NCI-H2107 (cell line): ENCODE measurements around the gene MTF1.

Experiments used
- DNase-seq: peaks from one replicate; lab custom pipeline; 2025; lab: John Stamatoyannopoulos, UW

MTF1 gene

GRCh38 chr1:37867784-37868183 lies 8.4 kb upstream of the MTF1 start:
- no peak for DNase-seq

- DNase-seq = no peak
These were observed 7.1 kb upstream of the MTF1 start for GRCh38 chr1:37866491-37866890.

- peak; percentile 2 for DNase-seq
These were observed 6.1 kb upstream of the MTF1 start for GRCh38 chr1:37865348-37866120.

- DNase-seq = no peak
These were observed 2.9 kb upstream of the MTF1 start for GRCh38 chr1:37862330-37862729.

- DNase-seq = no peak
These were observed 1.8 kb upstream of the MTF1 start for GRCh38 chr1:37861151-37861550.

- DNase-seq = no peak
These were observed 914 bp upstream of the MTF1 start for GRCh38 chr1:37860346-37860666.

GRCh38 chr1:37858931-37859506 lies 373 bp downstream of the MTF1 start:
- DNase-seq = no peak

- no peak for DNase-seq
These were observed 5.0 kb downstream of the MTF1 start for GRCh38 chr1:37854406-37854805.

- no peak for DNase-seq
These were observed 6.2 kb downstream of the MTF1 start for GRCh38 chr1:37853157-37853556.

GRCh38 chr1:37851782-37852210 lies 7.6 kb downstream of the MTF1 start:
- no peak for DNase-seq

GRCh38 chr1:37851262-37851661 lies 8.1 kb downstream of the MTF1 start:
- DNase-seq = no peak

- no peak for DNase-seq
These were observed 8.9 kb downstream of the MTF1 start for GRCh38 chr1:37850352-37850955.

GRCh38 chr1:37849480-37849879 lies 9.9 kb downstream of the MTF1 start:
- no peak for DNase-seq

GRCh38 chr1:37846647-37847339 lies 12.6 kb downstream of the MTF1 start:
- no peak for DNase-seq

- DNase-seq = no peak
These were observed 13.6 kb downstream of the MTF1 start for GRCh38 chr1:37845786-37846185.

GRCh38 chr1:37845049-37845646 lies 14.2 kb downstream of the MTF1 start:
- no peak for DNase-seq

GRCh38 chr1:37844536-37844935 lies 14.9 kb downstream of the MTF1 start:
- DNase-seq = no peak

GRCh38 chr1:37841652-37842051 lies 17.7 kb downstream of the MTF1 start:
- no peak for DNase-seq

GRCh38 chr1:37840711-37841110 lies 18.7 kb downstream of the MTF1 start:
- no peak for DNase-seq

- DNase-seq = no peak
These were observed 19.7 kb downstream of the MTF1 start for GRCh38 chr1:37839676-37840075.

GRCh38 chr1:37836788-37837187 lies 22.6 kb downstream of the MTF1 start:
- no peak for DNase-seq

- no peak for DNase-seq
These were observed 27.6 kb downstream of the MTF1 start for GRCh38 chr1:37831809-37832208.

GRCh38 chr1:37831109-37831508 lies 28.3 kb downstream of the MTF1 start:
- DNase-seq = no peak
